KOPT-K1 (cell line): ENCODE measurements around the gene CFAP97D1.

Experiments
- H3K27ac ChIP-seq: fragments of 200-600 bp; sonication (generic); 2 replicates; pipeline ENCODE4 v1.5.1; 2016; ENCODE audit warnings: antibody characterized with exemption, mild to moderate bottlenecking, low read depth, low read length; ENCODE audit not compliant: poor library complexity, severe bottlenecking
- H3K36me3 ChIP-seq: fragments of 200-600 bp; sonication (generic); 2 replicates; pipeline ENCODE4 v1.5.1; 2017; ENCODE audit warnings: antibody characterized with exemption, mild to moderate bottlenecking, low read length, moderate library complexity; ENCODE audit not compliant: insufficient read depth
- H3K9me3 ChIP-seq: fragments of 200-600 bp; sonication (generic); 2 replicates; pipeline ENCODE4 v1.5.1; 2017; ENCODE audit warnings: antibody characterized with exemption, low read length, mild to moderate bottlenecking; ENCODE audit not compliant: insufficient read depth, poor library complexity, severe bottlenecking

Gene CFAP97D1

DNA sequence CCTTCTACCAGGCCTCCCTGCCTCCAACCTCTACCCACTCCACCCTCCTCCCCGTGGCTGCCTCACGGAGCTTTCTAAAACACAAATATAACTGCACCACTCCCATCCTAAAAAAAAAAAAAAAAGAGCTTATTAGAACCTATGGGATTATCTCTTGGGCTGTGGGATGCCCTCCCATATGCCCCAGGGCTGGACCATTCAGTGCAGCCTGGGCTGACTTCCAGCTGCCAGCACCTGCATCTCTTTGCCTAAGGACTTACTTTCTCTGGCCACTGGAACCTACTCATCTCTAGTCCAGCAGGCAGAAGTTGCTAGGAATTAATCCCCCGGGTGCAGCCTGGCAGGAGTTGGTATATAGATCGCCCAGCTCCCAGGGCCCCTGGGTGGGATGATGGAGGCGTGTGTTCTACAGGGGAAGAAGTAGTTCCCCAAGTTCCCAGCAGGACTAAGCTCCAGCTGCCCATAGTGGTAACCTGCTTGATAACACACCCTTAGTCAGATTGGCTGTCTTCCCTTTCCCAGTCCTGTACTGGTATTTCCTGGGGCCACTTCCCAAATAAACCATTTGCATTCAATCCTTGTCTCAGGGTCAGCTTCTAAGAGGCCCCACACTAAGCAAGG is 42.4 kb downstream of the CFAP97D1 start:
- Histone ChIP-seq H3K27ac (no peak overlapping the region), H3K36me3 (no peaks in the 10 kb centered on the region)

DNA sequence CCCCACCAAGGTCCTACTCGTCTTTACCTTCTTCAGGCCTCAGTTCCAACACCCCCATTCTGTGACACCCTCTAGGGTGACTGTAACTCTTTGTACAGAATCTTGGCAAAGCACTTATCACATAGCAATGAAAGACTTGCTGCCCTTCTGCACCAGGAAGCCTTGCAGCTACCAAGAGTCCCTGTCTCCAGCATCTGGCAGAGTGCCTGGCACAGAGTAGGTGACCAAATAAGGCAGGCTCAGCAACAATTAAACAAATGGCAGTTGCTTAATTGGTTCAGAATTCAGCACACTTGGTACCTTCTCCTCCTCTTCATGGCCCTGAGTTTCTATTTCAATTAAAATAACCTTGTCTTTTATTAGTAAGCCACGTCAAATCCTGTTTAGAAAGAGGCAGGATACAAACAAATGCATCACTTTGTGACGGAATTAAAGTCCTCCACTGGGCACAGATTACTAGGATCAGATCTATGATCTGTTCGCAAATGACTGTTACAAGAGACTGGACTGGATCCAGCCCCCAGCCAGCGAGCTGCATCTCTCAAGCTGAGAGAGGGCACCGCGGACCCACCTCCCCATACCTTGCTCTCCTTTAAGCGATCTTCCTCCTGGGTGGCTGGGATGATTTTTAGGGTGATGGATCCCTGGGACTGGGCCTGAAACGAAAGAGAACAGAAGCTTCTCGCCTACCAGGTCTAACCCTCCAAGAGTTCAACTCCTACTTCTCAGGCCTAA is 43.3 kb downstream of the CFAP97D1 start:
- Histone ChIP-seq H3K36me3 (no peaks in the 10 kb centered on the region), H3K9me3 (no peaks in the 10 kb centered on the region), H3K27ac (no peak overlapping the region)

More for the DNA sequence above, 42.4 kb downstream of the CFAP97D1 start:
- H3K9me3 ChIP-seq: no peaks in the 10 kb centered on the region

DNA sequence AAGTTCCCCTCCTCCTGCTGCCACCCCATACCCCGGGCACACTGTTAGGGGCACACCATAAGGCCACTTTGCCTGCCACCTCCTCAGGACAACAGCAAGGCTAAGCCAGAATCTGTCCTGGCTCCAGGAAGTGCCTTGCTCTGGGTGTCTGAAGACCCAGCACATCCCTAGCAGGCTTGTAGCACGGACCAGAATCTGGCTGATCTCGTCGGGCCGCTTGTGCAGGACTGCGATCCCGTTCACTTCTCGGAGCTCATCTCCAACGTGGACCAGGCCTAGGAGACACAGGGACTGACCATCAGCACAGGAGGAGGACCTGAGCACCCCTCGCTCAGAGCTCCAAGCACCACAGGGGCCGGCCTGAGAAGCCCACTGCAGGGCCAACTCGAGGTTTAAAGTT is 45.3 kb downstream of the CFAP97D1 start:
- no peaks in the 10 kb centered on the region for H3K9me3 ChIP-seq
- H3K27ac ChIP-seq: no peak overlapping the region
- no peaks in the 10 kb centered on the region for H3K36me3 ChIP-seq

DNA sequence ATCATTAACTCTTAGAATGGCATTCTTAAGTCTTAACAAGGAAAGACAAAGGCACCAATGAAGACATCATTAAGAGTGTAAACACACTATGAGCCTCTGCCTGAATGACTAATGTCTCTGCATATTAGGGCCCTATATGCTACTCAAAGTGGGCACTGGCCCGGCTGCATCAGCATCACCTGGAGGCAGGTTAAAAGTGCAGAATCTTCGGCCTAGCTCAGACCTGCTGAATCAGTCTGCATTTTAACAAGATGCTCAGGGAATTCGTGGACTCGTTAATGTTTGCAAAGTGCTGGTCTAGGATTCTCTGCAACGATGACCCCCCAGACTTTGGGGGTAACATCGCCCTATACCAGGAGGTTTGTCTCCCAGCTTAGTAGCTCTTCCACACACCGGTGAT is 46.0 kb downstream of the CFAP97D1 start:
- no peaks in the 10 kb centered on the region for H3K9me3 ChIP-seq
- no peaks in the 10 kb centered on the region for H3K36me3 ChIP-seq
- no peak overlapping the region for H3K27ac ChIP-seq

DNA sequence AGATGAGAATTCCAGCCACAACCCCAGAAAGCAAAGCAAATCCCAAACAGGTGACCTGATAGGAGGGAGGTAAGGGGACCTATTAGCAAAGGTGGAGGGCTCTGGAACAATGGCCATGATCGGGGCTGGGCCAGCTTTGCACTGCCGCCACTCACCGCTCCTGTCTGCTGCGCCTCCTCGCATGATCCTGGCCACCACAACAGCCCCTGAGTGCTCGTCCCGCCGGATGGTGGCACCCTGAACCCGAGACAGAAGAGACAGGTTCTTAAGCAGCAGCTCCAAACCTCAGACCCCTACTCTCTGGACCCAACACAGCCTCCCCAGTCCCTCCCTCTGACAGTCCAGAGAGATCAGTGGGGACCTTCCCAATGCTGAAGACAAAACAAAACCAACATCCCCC is 47.4 kb downstream of the CFAP97D1 start:
- no peaks in the 10 kb centered on the region for H3K9me3 ChIP-seq
- H3K27ac ChIP-seq: no peak overlapping the region
- no peaks in the 10 kb centered on the region for H3K36me3 ChIP-seq

DNA sequence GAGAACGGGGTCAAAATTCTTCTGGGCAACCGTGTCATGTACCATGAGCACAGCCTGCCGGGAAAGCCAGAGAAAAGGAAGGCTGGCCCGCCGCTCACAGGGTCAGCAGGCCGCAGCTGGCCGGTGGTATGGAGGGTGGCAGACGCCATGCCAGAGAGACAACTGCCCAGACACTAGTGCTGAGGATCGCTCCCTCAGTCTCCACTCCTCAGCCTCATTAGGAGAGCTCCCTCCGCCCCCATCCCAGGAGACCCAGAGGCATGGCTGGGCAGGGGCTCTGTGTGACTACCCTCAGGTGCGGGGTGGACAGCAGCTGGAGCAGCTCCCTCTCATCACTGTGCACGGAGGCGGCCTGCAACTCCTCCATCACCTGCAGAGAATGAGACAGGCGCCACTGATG is 49.5 kb downstream of the CFAP97D1 start:
- no peak overlapping the region for H3K27ac ChIP-seq
- H3K9me3 ChIP-seq: peaks cover 13% of the 10 kb centered on the region
- no peaks in the 10 kb centered on the region for H3K36me3 ChIP-seq

DNA sequence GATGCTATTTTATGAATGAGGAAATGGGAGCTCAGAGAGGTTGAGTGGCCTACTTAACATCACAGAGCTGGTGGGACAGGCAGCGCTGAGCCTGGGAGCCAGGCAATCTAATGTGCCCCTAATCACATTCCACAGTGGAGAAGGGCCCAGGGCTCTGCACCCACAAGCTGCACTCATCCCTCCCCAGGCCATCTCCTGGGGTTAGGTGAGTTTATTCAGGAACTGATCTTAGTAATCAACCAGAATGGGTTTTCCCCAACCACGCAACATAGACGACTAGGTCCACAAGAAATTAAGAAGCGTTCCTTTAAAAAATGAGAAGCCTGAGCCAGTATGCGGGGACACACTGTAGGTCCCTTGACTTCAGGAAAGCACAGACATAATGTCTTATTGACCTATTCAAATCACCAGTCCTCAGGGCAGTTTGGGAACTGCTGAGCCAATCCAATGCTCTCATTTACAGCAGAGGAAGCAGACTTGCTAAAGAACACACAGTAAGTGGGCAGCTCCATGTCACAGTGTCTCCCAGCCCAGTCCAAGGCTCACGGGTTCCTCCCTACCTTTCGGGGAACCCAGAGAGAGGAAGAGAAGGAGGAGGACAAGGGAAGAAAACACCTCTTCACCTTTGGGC is 50.4 kb downstream of the CFAP97D1 start:
- Histone ChIP-seq H3K27ac (no peak overlapping the region), H3K36me3 (no peaks in the 10 kb centered on the region), H3K9me3 (peaks cover 13% of the 10 kb centered on the region)

DNA sequence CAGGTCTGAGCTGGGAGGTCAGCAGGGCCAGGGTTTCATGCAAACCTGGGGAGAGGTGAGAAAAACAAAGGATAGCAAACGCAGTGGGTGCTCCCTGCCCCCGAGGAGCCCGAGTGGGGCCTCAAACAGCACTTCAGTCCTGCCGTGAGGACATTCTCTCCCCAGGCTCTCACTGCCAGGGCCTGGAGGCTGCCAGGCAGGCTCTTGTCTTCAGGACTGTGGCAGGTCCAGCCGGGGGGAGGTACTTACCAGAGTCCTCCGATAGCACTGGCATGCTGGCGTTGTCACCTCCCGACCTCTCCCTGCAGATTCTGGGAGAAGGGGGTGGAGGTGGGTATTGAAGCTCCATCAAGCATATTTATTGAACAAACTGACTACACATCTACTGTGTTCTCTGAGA is 51.4 kb downstream of the CFAP97D1 start:
- no peaks in the 10 kb centered on the region for H3K36me3 ChIP-seq
- no peak overlapping the region for H3K27ac ChIP-seq
- peaks cover 13% of the 10 kb centered on the region for H3K9me3 ChIP-seq

DNA sequence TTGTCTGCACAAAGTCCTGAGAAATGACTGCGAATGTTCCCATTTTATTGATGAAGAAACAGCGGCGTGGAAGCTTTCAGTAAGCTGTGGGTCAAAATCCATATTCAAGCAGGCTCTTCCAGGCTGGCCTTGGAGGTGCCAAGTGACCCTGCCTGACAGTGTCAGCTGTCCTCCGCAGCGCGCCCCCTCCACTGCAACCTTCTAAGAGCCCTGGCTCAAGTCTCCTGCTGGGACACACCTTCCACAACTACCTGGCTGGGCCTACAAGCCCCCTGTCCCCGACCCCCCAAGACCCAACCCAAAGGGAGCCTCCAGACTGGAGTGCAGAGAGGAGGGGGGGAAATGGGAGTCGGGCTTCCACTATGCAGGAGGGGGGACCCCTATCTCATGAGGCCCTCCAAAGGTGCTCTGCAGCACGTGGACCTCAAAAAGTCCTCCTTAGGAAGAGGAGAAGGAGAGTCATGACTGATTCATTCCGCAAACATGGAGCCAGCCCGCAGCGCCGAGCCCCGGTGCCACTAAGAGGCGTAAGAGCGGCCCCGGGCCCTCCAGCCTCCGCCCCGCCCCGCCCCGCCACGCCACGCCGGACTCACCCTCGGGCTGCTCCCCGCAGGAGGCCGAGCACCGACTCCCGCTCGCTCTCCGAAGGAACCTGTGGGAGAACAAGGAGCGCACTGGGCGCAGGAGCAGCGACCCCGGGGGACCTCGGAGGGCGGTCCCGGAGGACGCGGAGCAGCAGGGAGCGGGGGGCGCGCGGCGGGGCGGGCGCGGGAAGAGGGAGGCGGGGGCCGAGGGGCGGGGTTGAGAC is 52.1 kb downstream of the CFAP97D1 start:
- Histone ChIP-seq H3K9me3 (peaks cover 13% of the 10 kb centered on the region), H3K36me3 (no peaks in the 10 kb centered on the region), H3K27ac (no peak overlapping the region)

DNA sequence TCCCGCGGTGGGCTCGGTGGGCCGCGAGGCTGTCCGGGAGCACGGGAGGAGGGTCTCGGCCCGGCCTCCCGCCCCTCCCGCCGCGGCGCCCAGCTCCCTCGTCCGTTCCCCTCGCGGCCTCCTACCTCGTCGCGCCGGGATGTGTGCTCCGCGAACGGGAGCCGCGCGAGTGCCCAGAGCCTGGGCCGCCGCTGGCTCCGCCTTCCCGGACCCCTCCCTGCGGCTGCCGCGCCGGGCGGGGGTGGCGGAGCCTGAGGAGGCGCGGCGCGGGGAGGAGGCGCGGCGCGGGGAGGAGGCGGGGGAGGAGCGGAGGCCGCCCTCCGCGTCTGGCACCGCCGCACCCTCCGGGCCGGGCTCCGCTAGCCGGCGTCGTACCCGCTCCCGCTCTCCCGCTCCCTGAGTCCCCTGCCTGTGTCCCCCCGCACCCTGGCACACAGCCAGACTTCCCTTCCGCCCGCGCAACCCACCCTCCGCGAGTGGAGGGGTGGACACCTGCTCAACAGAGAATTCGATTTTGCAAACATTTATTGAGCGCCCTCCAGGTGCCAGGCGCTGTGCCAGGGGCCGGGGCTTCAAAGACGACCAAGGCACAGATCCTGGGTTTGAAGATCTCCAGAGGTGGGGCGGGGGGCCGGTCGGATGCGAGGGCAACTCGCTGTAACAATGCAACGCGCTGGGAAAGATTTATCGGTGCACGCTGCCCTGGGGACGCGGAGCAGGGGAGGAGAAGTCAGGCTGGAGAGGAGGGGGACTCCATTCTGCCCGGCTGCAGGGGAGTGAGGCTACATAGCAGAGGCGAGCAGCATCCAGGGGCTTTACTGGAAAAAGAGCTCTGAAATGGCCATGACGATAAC is 53.0 kb downstream of the CFAP97D1 start, which contains the start of gene MPP3:
Gene MPP3, minus strand, starts transcription at position 171 of the 854 bp plus-strand sequence. CDS start 1,240 bp downstream, outside the sequence.
- peaks cover 13% of the 10 kb centered on the region for H3K9me3 ChIP-seq
- no peak within 1 kb of the TSS for H3K27ac ChIP-seq
- H3K36me3 ChIP-seq: no peaks in the 10 kb centered on the region

DNA sequence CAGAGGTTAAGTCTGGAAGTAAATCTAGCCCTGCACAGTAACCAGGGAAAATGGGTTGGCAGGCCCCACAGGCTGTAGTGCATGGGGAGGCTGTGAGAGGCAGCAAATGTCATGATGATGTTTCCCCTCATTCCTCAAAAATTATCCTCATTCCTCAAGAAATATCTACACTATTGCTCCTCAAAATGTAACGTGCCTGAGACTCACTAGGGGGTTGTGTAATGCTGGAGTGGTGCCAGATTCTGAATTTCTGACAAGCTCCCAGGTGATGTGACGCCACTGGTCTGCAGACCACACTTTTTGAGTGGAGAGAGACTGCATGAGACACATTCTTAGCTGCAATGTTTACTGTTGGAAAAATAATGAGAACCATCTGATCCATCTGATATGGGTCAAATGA is 53.9 kb downstream of the CFAP97D1 start:
- no peaks in the 10 kb centered on the region for H3K36me3 ChIP-seq
- H3K27ac ChIP-seq: no peak overlapping the region
- peaks cover 13% of the 10 kb centered on the region for H3K9me3 ChIP-seq
